Stimulated activated CD8-positive, alpha-beta memory T cell treated with anti-CD3 and anti-CD28 coated beads, Interleukin-7, amount 100 ng/mL, for 1 hour (primary cell): ENCODE results near the gene CCSER2.
"Not testable (repeated sequence)": the region's sequence is repeated elsewhere in the genome, so short reads cannot be mapped to it uniquely, and the experiment has no call there.

ENCODE experiments used
- DNase-seq, 2 donors: peaks; one replicate each; pipeline ENCODE4 v3.0.0-alpha.2; 2020; ENCODE audit warnings: low read depth in 2 of 2

CCSER2 gene

DNA sequence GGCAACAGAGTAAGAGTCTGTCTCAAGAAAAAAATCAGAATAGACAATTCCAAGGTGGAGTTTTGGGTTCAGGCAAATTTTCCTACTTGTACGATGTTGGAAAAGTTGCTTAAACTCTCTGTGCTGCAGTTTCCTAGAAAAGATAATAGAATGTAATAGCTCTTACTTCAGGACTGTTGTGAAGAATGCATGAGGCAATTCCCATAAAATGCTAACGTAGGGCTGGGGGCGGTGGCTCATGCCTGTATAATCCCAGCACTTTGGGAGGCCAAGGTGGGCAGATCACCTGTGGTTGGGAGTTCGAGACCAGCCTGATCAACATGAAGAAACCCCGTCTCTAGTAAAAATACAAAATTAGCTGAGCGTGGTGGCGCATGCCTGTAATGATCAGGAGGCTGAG lies 121.0 kb downstream of the CCSER2 start:
- not testable (repeated sequence) for DNase-seq

DNA sequence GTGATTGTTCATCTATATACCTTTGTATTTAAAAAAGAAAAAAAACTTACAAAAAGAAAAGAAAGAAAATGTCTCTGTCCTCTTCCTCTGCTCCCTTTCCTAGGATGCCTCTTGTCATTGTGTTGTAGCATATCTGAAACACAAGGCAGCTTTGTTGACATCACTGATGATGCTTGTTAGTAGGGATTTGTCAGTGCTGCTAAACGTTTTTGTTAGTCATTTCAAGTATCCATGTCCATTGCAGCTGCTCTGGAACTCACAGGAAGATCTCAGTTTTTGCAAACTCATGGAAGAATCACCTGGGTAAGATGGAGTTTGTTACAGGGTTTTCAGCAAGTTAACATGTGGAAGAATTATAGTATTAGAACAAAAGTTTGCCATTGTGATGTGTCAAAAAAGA lies 123.6 kb downstream of the CCSER2 start:
- DNase-seq: no peak

DNA sequence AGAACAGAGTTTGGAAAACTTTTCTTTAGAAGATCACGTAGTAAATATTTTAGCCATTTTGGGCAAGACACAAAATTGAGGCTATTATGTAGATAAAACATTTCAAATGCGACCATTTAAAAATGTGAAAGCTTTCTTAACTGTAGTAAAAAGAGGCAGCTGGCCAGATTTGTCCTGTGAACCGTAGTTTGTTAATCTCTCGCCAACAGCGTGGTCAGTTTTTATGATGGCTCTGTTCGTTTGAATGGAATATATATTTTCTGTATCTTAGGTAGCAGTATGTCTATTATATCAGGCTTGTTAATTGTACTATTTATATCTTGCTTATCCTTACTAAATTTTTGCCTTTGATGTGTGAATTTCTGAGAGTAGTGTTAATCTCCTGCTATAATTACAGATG lies 124.9 kb downstream of the CCSER2 start:
- no peak for DNase-seq

DNA sequence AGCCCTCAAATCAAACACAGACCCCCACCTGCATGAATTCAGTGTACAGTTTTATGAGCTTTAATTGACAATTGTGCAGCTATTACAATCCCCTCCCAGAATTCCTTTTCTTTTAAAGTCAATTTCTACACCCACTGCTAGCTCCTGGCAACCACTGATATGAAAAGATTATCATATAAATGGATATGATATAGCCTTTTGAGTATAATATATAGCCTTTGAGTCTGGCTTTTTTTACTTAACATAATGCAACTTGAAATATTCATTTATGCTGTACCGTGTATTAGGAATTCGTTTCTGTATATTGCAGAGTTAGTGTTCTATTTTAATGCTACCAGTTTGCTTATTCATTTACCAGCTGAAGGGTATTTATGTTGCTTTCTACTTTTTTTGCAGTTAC lies 127.7 kb downstream of the CCSER2 start:
- no peak for DNase-seq

DNA sequence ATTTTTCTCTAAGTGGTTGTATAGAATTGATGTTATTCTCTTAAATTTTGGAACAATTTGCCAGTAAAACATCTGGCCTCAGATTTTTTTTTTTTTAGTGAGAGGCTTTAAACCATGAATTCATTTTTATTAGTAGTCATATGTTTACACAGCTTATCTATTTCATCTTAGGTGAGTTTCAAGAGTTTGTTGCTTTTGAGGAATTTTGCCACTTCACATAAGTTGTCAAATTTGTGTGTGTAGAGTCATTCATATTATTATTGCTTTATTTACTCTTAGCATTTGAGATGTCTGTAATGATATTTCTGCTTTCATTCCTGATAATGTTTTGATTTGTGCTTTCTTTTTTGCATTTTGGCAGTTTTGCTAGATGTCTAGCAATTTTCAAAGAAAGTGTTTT lies 132.1 kb downstream of the CCSER2 start:
- no peak for DNase-seq

DNA sequence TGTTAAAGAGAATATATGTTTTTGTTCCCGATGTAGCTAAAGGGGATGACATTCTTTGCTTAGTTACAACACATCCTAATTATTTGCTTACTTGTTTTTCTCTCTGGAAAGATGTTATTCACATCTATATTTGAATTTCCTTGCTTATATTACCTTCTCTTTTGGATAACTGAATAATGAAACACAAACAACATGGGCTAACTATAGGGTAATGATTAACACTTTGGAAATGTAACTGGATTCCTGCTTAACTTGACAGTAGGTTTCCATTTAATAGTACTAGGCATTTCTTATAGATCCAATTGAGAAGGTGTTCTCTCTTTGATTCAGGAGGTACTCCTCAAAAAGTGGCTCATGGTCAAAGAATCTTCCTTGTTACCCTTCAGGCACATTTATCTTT lies 141.1 kb downstream of the CCSER2 start:
- no peak for DNase-seq

DNA sequence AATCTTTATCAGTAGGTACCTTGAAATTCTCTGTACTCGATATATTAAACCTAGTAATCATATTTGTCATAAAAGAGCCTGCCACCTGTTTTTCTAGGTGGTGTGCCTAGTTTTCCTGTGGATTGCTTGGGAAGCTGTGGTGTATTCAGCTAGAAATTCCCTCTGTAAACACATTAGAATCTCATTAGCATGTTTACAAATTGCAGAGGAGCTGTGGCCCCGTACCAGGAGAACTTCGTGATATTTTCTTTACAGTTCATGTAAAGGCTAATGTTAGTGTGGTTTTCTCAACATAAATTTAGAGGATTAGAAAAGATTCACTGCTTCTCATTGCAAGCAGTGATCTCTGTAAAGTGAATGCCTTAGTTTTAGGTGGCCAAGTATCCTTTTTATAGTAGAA lies 144.7 kb downstream of the CCSER2 start:
- no peak for DNase-seq

DNA sequence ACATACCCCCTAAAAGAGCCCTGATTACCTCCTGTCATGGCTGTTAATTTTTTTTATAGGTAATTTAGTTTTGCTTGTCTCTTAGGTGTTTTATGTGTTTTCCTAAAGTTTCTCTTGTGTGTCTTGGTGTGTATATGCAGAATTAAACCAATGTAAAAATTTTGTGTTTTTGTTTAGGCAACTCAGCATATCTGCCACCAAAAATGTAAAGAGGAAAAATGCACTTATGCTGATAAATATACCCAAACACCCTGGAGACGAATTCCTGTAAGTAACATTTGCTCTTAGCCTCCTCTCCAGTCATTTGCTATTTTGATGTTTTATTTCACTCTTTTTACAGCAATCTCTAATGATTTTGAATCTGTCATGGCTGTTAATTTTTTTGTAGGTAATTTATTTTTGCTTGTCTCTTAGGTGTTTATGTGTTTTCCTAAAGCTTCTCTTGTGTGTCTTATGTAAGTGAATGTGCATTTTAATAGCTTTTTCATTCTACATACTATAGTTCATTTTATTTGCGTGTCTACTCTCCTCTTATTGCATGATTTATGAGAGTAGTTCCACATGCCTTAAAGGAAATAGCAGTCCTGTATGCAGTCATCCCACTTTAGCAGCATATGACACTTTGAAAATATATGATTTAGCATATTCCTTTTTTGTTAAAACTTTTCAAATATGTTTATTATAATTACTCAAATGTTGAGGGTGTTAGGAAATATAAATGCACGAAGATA lies 149.2 kb downstream of the CCSER2 start:
- DNase-seq: no peak

DNA sequence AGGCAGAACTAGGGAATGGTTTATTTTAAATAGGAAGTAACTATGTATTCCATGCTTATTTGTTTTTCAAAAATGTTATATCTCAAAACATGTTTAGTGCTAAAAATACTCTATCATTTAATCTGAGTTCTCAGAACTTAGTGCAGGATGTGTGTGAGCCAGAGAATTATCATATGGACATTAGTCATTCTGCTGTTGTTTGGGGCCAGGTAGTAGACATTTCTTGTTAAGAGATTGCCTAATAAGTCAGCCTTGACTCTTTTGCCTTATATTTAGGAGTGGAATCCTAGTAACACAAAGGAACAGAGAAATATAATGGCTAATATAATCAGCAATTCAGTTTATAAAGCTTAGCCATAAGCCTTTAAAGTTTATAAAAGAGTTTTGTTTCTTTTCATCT lies 149.8 kb downstream of the CCSER2 start:
- DNase-seq: no peak

DNA sequence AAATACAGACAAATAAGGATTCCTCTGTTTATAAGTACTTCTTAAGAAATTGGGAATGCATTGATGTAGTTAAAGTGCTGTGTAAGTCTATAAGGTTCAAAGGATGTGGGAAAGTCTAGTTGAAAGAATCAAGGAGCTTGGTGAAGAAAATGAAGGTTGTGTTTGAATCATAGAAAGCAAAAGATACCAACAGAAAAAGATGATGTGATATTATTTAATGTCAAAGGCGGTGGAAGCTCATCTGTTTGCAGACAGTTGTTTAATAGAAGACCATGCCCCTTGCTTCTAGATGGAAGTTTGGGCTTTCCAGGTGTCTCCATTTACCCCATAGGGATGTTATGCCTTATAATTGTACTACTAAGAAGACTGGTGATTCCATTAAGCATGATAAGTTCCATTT lies 150.3 kb downstream of the CCSER2 start:
- DNase-seq: no peak

DNA sequence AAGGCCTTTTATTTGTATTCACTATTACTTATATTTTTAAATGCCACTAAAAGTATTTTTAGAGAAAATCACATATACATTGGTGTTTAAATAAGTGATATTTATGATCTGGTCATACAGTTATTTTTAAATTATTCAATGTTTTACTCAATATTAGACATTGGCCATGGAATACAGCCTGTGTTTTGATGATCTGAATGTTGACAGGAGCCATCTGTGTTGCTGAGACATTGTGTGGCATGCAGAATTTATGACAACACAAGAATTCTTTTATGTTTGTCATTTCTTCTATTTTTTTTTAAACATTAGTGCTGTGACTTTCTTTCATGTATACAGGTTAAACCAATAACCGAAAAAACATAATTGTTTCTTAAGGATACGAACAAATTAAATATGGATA lies 156.2 kb downstream of the CCSER2 start:
- DNase-seq: no peak

DNA sequence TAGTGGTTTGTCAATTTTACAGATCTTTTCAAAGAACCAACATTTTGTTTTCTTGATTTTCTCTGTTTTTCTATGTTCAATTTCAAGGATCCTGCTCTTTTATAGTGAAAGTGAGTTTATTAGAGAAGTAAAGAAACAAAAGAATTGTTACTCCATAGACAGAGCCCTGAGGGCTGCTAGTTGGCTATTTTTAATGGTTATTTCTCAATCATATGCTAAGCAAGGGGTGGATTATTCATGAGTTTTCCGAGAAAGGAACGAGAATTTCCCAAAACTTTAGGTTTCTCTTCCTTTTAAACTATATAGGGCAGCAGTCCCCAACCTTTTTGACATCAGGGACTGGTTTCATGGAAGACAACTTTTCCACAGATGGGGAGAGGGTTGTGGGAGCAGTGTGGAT lies 165.0 kb downstream of the CCSER2 start:
- no peak for DNase-seq

DNA sequence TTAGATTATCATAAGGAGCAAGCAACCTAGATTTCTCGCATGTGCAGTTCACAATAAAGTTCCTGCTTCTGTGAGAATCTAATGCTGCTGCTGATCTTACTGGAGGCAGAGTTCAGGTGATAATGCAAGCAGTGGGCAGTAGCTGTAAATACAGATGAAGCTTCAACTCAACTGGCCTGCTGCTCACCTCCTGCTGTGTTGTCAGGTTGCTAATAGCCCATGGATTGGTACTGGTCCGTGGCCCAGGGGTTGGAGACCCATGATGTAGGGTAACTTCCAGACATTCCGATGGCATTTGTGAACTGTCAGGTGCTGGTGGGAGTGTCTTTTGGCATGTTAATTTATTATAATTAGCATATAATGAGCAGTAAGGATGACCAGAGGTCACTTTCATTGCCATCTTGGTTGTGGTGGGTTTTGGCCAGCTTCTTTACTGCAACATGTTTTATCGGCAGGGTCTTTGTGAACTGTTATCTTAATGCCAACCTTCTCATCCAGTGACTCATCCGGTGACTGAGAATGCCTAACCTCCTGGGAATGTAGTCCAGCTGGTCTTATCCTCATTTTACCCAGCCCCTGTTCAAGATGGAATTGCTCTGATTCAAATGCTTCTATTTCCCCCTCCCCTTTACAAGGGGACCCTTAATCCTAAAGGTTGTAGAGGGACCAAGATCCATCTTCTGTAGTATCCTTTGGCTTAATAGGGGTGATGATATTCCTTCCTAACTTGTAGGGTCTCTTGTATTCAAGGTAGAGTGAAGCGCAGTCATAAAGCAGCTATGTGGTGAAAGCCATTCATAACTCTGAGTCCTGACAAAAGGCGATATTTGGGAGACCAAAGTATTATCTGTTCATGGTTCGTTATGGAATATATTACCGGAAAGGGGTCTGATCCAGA lies 165.8 kb downstream of the CCSER2 start:
- DNase-seq: no peak

DNA sequence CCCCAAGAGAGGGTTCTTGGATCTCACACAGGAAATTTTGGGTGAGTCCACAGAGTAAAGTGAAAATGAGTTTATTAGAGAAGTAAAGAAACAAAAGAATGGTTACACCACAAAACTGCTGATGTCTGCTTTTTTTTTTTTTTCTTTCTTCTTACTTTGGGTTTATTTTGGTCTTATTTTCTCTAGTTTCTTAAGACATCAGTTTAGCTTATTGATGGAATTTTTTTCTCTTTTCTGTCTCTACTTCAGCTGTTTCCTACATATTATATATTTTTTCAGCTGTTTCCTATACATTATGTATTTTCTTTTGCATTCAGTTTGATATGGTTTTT lies 166.4 kb downstream of the CCSER2 start:
- no peak for DNase-seq

DNA sequence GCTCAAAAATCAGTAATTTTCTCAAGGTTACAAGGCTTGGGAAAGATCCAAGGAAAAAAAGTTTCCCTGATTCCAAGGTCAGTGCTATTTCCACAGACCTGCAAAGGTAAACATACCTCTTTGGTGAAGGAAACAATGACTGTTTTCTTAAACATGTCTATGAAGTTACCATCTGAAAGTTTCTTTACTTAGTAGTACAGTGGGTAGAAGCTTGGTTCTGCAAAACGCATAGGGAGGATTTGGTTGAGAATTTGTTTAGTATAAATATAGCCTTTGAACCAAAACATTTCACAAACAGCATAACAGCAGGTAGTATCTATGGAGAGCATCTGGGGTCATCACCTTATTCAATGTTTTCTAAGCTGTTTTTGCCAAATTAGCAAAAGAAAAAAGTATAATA lies 169.6 kb downstream of the CCSER2 start:
- DNase-seq: no peak

DNA sequence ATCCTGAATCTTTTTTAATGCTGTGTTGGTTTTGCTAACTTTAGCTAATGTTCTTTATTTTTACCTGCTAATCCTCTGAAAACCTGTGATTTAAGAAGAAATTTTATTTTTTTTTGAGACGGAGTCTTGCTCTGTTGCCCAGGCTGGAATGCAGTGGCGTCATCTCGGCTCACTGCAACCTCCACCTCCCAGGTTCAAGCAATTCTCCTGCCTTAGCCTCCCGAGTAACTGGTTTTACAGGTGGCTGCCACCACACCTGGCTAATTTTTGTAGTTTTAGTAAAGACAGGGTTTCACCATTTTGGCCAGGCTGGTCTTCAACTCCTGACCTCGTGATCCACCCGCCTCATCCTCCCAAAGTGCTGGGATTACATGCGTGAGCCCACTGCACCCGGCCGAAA lies 170.7 kb downstream of the CCSER2 start:
- DNase-seq: not testable (repeated sequence)

DNA sequence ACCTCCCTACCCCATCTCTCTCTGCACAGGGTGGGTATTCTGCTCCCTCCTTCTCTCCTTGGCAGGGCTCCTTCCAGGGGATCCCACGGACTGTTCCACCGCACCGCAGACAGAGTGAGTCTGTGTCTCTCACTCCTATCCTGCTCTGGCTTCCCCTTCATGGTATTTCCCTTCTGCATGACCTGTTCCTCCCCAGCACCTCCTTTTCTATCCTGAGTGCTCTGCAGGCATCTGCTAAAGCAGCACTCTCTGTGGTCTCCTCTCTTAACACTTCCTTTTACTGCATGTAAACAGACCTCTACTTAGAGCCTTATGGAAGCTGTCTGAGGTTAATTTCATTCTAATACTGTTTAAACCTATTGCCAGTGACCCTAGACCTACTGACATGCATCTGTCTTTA lies 171.5 kb downstream of the CCSER2 start:
- no peak for DNase-seq

DNA sequence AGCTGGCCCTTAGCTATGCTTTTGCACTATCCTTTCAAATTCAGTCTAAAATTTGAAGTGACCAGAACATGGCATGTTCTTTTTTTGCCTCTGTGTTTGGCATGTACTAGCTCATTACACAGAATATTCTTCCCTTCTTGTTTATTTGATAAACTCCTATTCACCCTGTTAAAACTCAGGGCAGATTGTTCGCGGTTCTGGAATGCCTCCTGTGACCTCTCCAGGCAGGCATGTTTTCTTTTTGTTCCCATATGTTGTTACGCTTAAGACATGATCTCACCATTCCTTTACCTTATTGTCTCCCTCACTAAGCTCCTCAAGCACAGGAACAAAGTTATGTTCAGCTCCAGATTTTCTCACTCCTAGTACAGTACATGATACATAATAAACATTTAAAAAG lies 181.7 kb downstream of the CCSER2 start:
- DNase-seq: no peak

DNA sequence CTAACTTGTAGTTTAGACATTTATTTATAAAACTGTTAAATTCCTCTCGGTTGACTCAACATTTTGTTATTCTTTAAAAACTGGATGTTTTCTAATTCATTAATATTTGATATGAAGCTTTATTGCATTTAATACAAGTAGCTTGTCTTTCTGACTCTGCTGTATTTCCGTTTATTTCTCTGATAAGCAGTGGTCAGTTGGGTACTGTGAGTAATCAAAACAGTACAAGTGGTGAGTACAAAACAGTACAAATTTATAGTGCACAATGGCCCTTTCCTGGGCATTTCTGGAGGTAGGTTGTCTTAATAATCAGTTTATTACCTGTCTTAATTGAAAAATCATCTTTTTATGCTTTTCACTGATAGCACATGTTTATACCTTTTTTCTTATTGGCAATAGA lies 182.7 kb downstream of the CCSER2 start:
- no peak for DNase-seq

DNA sequence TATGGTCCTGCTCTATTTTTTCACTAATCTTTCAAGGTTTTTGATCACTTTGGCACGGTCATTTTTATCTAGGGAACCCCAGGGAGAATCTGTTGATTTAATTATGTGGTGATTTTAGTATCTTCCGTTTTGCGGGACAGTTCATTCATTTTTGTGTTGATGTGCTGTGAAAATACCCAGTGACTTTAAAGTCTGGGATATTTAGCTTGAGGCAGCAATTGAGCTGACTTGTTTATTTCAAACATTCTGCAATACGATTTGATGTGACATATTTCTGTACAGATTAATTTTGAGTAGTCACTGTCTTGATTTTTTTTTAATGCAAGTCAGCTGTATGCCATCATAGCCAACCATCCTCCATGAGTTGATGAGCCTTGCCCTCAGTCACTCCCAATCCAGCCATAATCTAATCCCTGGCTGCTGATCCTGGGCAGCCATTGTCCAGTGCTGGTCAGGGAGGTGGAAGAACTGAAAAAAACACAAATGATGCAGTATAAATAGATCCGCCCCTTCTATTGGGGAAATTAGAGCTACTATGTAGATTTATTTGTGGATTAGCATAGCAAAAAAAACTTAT lies 183.4 kb downstream of the CCSER2 start:
- DNase-seq: no peak

DNA sequence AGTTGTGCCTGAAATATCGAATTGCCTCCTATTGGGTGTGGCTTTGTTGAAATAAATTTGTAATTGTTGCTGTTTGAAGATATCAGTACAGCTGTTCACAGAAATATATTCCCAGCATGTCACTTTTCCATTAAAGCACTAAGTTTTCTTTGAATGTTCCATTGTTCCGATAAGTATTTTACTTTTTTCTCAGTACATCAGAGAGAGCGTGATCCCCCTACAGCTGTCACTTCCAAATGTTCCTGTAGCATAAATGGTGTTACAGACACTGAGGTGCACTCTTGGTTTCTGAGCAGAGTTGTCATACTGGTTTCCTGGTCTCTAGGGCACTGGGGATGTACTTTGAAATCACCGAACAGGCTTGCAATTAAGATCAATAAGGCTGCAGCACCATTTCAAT lies 189.2 kb downstream of the CCSER2 start:
- no peak for DNase-seq

DNA sequence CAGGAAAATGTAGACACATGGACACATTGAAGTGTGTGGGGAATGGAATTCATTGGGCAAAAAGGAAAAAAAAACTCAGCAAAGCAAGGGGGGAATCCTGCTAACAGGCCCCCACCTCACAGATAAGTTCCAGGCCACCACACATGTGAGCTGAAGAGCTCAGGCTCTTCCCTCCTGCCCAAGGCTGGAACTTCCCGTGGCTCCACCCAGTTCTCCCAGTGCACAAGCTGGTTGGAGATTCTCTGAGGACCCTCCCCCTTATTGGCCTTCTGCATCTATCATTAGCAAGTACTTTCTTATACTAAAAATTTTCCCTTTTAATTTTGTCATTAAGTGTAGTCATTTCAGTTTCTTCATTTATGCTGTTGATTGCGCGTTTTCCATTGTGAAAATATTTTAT lies 190.8 kb downstream of the CCSER2 start:
- no peak for DNase-seq

DNA sequence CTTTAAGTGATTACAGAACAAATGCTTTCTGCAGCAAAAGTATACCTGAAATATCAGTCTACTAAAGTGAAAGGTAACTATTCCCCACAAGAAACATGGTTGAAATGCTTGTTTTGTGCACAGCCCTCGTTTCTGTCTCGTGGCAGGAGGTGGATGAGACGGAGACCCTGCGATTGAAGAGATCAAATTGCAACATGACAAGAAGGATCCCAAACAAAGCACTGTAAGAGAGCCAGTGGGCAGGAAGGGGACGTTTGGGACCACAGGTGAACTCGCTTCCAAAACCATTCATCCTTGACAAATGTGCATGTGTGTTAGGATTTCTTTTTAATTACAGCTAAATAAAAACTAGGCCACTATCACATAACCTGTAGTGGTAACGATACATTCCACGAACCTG lies 192.6 kb downstream of the CCSER2 start:
- DNase-seq: no peak
